ENCODE measurements around the gene LMF1. TPM values are rescaled to one million over a fixed set of nuclear protein-coding genes. Genes with fewer than 3 reads are reported as not detected.

The LMF1 gene
- total RNA-seq, 1 donor from 2014 or later: 26.0 TPM

GRCh38 chr16:898761-899682, 71.8 kb downstream of the LMF1 start:
- Histone ChIP-seq H3K4me1 (no peaks in the 10 kb centered on the region), H3K27ac (no peak overlapping the region), H3K4me3 (no peak overlapping the region), H3K36me3 (no peaks in the 10 kb centered on the region), H3K27me3 (no peaks in the 10 kb centered on the region), H3K9me3 (no peaks in the 10 kb centered on the region)
- DNase-seq (ENCODE audit: extremely low spot score in 2 of 2): no peak
- intact Hi-C loops (cut with DNase I): no loop called here
- TF ChIP-seq POLR2A (IDR thresholded peaks at IDR 0.05) (no peak), CTCF (IDR thresholded peaks at IDR 0.05) (no peak)

GRCh38 chr16:898216-898615, 72.6 kb downstream of the LMF1 start:
- no peak for TF ChIP-seq POLR2A (IDR thresholded peaks at IDR 0.05)
- TF ChIP-seq CTCF (IDR thresholded peaks at IDR 0.05): no peak
- no peak for TF ChIP-seq POLR2AphosphoS5 (IDR thresholded peaks at IDR 0.05; ENCODE audit: insufficient read depth in 1 of 2, low read depth in 1 of 2)
- intact Hi-C loops (cut with DNase I): no loop called here
- Histone ChIP-seq H3K4me1 (no peaks in the 10 kb centered on the region), H3K27ac (no peak overlapping the region), H3K27me3 (no peaks in the 10 kb centered on the region), H3K4me3 (no peak overlapping the region), H3K9me3 (no peaks in the 10 kb centered on the region), H3K36me3 (no peaks in the 10 kb centered on the region)
- DNase-seq (ENCODE audit: extremely low spot score in 2 of 2): no peak

GRCh38 chr16:897701-898100, 73.1 kb downstream of the LMF1 start:
- Histone ChIP-seq H3K27me3 (no peaks in the 10 kb centered on the region), H3K4me1 (no peaks in the 10 kb centered on the region), H3K4me3 (no peak overlapping the region), H3K27ac (no peak overlapping the region), H3K9me3 (no peaks in the 10 kb centered on the region), H3K36me3 (peaks cover 0 to 3% of the 10 kb centered on the region in 2 donors)
- intact Hi-C loops (cut with DNase I): no loop called here
- no peak for DNase-seq (ENCODE audit: extremely low spot score in 2 of 2)
- no peak for TF ChIP-seq POLR2A (IDR thresholded peaks at IDR 0.05)
- no peak for TF ChIP-seq CTCF (IDR thresholded peaks at IDR 0.05)
- TF ChIP-seq POLR2AphosphoS5 (IDR thresholded peaks at IDR 0.05; ENCODE audit: insufficient read depth in 1 of 2, low read depth in 1 of 2): no peak

GRCh38 chr16:897200-897543, 73.6 kb downstream of the LMF1 start:
- Histone ChIP-seq H3K27ac (no peak overlapping the region), H3K9me3 (no peaks in the 10 kb centered on the region), H3K4me1 (no peaks in the 10 kb centered on the region), H3K27me3 (no peaks in the 10 kb centered on the region), H3K4me3 (no peak overlapping the region), H3K36me3 (peaks cover 0 to 8% of the 10 kb centered on the region in 2 donors)
- no peak for DNase-seq (ENCODE audit: extremely low spot score in 2 of 2)
- TF ChIP-seq POLR2A (IDR thresholded peaks at IDR 0.05): no peak
- no peak for TF ChIP-seq POLR2AphosphoS5 (IDR thresholded peaks at IDR 0.05; ENCODE audit: insufficient read depth in 1 of 2, low read depth in 1 of 2)
- TF ChIP-seq CTCF (IDR thresholded peaks at IDR 0.05): no peak
- intact Hi-C loops (cut with DNase I): no loop called here

Data from vagina (tissue), 2 donors.